ENCODE results near the gene EEF1AKMT1. TPM values are rescaled to one million over a fixed set of nuclear protein-coding genes. Genes with fewer than 3 reads are reported as not detected.
"Not testable (repeated sequence)": the region's sequence is repeated elsewhere in the genome, so short reads cannot be mapped to it uniquely, and the experiment has no call there.

Gene EEF1AKMT1
- total RNA-seq, 4 donors from 2014 or later, result 2.0 to 24.7 (median 4.7) TPM

DNA sequence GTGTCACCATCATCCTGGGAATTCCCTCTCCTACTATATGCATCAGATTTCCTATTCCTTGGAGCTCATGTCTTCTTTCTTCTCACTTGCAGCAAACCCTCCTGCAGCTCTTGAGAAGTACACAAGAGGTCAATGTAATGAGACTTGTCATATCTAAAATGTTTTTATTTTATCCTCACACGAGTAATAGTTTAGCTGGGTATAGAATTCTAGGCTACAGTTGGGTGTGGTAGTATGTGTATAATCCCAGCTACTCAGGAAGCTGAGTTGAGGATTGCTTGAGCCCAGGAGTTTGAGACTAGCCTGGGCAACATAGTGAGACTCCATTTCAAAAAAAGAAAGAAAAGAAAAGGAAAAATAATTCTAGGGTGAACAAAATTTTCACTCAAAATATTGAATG lies 24.4 kb downstream of the EEF1AKMT1 start:
- peaks cover 7% of the 10 kb centered on the region for H3K9me3 ChIP-seq
- WGBS, result 100% methylated on average over 1 of the region's 1 CpG
- no peak for TF ChIP-seq POLR2AphosphoS5 (IDR thresholded peaks at IDR 0.05)
- H3K27ac ChIP-seq, result no peak overlapping the region
- no peaks in the 10 kb centered on the region for H3K4me1 ChIP-seq
- DNase-seq (ENCODE audit: low spot score in 2 of 2), result no peak
- no peak overlapping the region for H3K4me3 ChIP-seq
- no peaks in the 10 kb centered on the region for H3K36me3 ChIP-seq
- no peaks in the 10 kb centered on the region for H3K27me3 ChIP-seq

DNA sequence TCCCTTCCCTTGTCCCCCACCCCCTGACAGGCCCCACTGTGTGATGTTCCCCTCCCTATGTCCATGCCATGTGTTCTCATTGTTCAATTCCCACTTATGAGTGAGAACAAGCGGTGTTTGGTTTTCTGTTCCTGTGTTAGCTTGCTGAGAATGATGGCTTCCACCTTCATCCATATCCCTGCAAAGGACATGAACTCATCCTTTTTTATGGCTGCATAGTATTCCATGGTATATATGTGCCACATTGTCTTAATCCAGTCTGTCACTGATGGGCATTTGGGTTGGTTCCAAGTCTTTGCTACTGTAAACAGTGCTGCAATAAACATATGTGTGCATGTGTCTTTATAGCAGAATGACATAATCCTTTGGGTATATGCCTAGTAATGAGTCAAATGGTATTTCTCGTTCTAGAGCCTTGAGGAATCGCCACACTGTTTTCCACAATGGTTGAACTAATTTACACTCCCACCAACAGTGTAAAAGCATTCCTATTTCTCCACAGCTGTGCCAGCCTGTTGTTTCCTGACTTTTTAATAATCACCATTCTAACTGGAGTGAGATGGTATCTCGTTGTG lies 29.8 kb downstream of the EEF1AKMT1 start:
- H3K4me3 ChIP-seq; H3K9me3 ChIP-seq; H3K36me3 ChIP-seq; H3K27me3 ChIP-seq; DNase-seq (ENCODE audit: low spot score in 2 of 2); H3K27ac ChIP-seq; H3K4me1 ChIP-seq: not testable (repeated sequence)
- WGBS, result 91% methylated on average over 4 of the region's 4 CpGs

- Histone ChIP-seq H3K9me3 (peaks cover 4% of the 10 kb centered on the region), H3K27ac (no peak overlapping the region), H3K36me3 (no peaks in the 10 kb centered on the region), H3K27me3 (no peaks in the 10 kb centered on the region), H3K4me3 (no peak overlapping the region), H3K4me1 (no peaks in the 10 kb centered on the region)
- TF ChIP-seq EP300 (IDR thresholded peaks at IDR 0.05) (no peak), POLR2A (IDR thresholded peaks at IDR 0.05) (no peak), POLR2AphosphoS5 (IDR thresholded peaks at IDR 0.05) (no peak)
- TF ChIP-seq, protein P1, sequence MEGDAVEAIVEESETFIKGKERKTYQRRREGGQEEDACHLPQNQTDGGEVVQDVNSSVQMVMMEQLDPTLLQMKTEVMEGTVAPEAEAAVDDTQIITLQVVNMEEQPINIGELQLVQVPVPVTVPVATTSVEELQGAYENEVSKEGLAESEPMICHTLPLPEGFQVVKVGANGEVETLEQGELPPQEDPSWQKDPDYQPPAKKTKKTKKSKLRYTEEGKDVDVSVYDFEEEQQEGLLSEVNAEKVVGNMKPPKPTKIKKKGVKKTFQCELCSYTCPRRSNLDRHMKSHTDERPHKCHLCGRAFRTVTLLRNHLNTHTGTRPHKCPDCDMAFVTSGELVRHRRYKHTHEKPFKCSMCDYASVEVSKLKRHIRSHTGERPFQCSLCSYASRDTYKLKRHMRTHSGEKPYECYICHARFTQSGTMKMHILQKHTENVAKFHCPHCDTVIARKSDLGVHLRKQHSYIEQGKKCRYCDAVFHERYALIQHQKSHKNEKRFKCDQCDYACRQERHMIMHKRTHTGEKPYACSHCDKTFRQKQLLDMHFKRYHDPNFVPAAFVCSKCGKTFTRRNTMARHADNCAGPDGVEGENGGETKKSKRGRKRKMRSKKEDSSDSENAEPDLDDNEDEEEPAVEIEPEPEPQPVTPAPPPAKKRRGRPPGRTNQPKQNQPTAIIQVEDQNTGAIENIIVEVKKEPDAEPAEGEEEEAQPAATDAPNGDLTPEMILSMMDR (IDR thresholded peaks at IDR 0.05), result no peak
- WGBS, result 98% methylated on average over 18 of the region's 22 CpGs
- DNase-seq (ENCODE audit: low spot score in 2 of 2), result no peak
Observed at GRCh38 chr13:20740021-20740420, 33.7 kb downstream of the EEF1AKMT1 start.

DNA sequence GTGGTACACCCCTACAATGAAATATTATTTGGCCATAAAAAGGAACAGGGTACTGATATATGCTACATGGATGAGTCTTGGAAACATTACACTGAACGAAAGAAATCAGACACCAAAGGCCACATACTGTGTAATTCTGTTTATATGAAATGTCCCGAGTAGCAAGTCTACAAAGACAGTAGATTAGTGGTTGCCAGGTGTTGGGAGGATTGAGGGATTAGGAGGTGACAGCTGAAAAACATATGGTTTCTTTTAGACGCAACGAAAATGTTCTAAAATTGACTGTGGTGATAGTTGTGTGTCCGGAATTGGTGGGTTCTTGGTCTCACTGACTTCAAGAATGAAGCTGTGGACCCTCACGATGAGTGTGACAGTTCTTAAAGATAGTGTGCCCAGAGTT lies 35.1 kb downstream of the EEF1AKMT1 start:
- Histone ChIP-seq H3K27me3 (no peaks in the 10 kb centered on the region), H3K4me1 (no peaks in the 10 kb centered on the region), H3K4me3 (no peak overlapping the region), H3K9me3 (peaks cover 4% of the 10 kb centered on the region), H3K36me3 (no peaks in the 10 kb centered on the region), H3K27ac (no peak overlapping the region)
- TF ChIP-seq POLR2A (IDR thresholded peaks at IDR 0.05) (no peak), POLR2AphosphoS5 (IDR thresholded peaks at IDR 0.05) (no peak), EP300 (IDR thresholded peaks at IDR 0.05) (no peak)
- TF ChIP-seq, protein P1 (IDR thresholded peaks at IDR 0.05), result no peak
- 87% methylated on average over 6 of the region's 6 CpGs for WGBS
- DNase-seq (ENCODE audit: low spot score in 2 of 2), result no peak

DNA sequence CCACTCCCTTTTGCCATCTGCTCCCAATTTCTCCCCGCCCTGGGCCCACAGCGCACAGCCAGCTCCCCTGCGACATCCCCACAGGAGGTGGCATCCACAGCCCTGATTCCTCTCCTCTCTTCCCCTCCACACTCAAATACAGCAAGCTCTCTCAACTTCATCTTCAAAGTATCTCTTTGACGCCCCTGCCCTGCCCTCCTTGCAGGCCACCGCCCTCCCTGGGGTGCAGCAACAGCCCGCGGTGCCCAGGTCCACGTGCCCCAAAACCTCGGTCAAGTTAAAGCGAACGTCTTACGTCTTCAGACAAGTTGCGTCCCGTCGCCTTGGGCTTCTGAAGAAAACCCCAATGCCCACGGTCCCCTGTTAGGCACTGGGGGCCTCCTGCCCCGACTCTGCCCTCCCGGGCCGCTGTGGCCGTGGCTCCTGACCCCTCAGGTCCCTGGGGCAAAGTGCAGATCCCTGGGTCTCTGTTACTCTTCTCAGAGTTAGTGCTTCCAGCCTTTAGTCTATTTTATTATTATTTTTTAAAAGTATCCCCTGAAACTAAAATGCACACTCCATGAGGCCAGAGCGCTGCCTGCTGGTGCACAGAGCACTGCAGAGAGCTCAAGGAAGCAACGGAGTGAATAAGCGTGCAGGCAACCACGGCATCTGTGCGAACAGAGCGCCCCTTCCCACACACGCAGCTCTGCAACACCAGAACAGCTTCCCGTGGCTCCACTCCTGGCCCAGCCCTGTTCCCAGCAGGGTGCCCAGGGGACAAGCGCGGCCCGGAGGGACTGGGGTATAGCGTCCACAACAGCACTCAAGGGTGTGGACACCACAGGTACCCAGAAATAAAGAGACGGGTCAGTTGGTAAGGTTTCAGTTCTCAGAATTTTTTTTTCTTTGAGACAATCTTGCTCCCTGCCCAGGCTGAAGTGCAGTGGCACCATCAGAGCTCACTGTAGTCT lies 43.9 kb downstream of the EEF1AKMT1 start:
- H3K4me1 ChIP-seq, result no peaks in the 10 kb centered on the region
- H3K27ac ChIP-seq, result no peak overlapping the region
- no peaks in the 10 kb centered on the region for H3K27me3 ChIP-seq
- no peaks in the 10 kb centered on the region for H3K9me3 ChIP-seq
- H3K36me3 ChIP-seq, result no peaks in the 10 kb centered on the region
- DNase-seq (ENCODE audit: low spot score in 2 of 2), result no peak
- TF ChIP-seq, protein P1 (IDR thresholded peaks at IDR 0.05), result no peak
- TF ChIP-seq POLR2AphosphoS5 (IDR thresholded peaks at IDR 0.05) (no peak), POLR2A (IDR thresholded peaks at IDR 0.05) (no peak), EP300 (IDR thresholded peaks at IDR 0.05) (no peak)
- WGBS, result 96% methylated on average over 33 of the region's 33 CpGs
- no peak overlapping the region for H3K4me3 ChIP-seq

DNA sequence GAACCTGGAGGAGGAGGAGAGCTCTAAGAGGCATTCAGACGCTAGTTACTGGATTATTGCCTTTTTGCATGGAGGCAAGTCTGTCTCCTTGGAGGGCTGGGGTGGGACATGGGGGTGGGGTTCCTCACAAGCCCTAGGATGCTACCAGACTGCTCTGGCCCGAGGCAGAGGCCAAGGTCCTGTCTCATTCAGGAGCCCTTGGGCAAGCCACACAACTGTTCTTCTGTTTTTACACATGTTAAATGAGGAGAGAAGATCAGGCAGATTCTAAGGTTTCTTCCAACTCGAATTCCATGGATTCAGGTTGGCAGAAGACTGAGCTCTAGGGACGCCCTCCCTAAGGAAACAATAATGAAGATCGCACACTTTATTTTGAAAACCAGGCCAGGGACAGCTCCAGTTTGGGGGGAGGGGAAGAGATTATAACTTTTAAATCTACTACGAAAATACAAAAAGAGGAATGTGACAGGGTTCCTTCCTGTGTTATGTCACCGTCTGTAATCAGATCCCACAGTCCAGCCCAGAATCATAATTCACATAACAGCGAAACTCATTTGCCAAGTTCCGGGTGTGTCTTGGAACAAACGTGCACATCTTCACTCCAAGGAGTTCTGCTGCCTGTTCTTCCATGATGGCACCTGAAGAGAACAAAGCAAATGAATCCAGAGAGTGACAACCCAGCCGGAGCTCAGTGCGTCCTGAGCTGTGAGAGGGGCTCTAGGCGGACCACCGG lies 45.0 kb downstream of the EEF1AKMT1 start:
- Histone ChIP-seq H3K9me3 (no peaks in the 10 kb centered on the region), H3K36me3 (no peaks in the 10 kb centered on the region), H3K4me1 (no peaks in the 10 kb centered on the region), H3K4me3 (no peak overlapping the region), H3K27ac (no peak overlapping the region), H3K27me3 (no peaks in the 10 kb centered on the region)
- no peak for DNase-seq (ENCODE audit: low spot score in 2 of 2)
- WGBS, result 53% methylated on average over 13 of the region's 14 CpGs
- TF ChIP-seq, protein P1 (IDR thresholded peaks at IDR 0.05), result no peak
- TF ChIP-seq EP300 (IDR thresholded peaks at IDR 0.05) (no peak), POLR2A (IDR thresholded peaks at IDR 0.05) (no peak), POLR2AphosphoS5 (IDR thresholded peaks at IDR 0.05) (no peak)

Measured in suprapubic skin (tissue), 4 donors.